Forelimb muscle (tissue), 1 donor: ENCODE measurements around the gene GCLC. TPM values are rescaled to one million over a fixed set of nuclear protein-coding genes. Genes with fewer than 3 reads are reported as not detected.

ENCODE experiments used
- DNase-seq: peaks from one replicate; pipeline ENCODE4 v3.0.0-alpha.2; 2013; ENCODE audit warnings: low read depth
- polyA plus RNA-seq: library from polyadenylated mRNA; unstranded; fragments of 120-200 nt; gene quantifications from one replicate; pipeline ENCODE4 v1.2.1, GENCODE V29; 2013; ENCODE audit not compliant: insufficient read length

GCLC gene
- polyA plus RNA-seq, 1 donor: 8.3 TPM

DNA sequence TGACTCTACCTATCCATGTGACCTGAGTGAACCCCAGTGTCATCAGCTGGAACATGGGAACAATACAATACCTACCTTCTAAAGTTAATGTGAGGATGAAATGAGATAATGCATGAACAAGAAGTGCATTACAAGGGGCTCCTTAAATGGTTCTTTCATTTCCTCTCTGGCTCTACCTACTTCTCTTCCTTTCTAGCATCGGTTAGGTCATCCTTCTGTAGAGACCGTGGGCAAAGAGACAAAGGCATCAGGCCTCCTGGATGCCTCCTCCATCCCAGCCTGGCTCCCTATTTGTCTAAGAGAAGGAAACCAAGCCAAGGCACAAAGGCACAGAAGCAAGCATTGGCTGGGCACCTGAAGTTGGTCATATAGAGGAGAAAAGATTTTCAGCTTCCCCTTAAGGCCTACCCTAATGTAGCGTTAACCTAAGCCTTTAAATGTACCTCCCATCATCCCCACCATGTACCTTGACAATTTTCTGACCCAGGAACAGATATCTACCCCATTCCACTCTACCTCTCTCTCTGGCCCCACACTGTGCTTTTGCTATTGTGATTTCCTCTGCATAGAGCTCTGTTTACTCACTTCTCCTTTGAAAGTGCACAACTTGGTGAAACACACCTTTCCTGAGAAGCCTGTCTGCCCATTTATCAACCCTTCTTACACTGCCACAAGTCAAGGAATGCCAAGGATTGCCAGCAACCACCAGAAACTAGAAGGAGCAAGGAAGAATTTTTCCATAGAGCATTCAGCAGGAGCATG lies 86.6 kb downstream of the GCLC start:
- no peak for DNase-seq

DNA sequence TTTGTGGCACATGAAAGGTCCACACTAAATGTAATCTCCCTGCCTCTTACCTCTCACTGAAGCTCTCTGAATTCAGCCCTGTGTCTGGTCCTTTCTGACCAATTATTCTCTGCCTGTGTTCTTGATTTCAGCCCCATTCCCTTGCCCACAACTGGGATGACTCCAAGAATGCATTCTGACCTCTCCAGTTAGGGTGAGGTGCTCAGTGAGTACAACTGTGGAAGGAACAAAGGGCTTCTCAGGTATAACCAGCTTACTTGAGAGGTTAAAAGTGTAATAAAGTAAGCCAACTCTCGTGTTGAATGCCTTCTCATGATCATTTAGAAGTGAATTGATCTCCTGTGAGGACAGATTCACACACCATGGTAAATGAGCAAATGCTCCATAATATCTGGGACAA lies 88.1 kb downstream of the GCLC start:
- DNase-seq: no peak

GRCh38 chr6:53455678-53456077 lies 89.2 kb downstream of the GCLC start:
- no peak for DNase-seq

GRCh38 chr6:53451165-53451564 lies 93.7 kb downstream of the GCLC start:
- no peak for DNase-seq

DNA sequence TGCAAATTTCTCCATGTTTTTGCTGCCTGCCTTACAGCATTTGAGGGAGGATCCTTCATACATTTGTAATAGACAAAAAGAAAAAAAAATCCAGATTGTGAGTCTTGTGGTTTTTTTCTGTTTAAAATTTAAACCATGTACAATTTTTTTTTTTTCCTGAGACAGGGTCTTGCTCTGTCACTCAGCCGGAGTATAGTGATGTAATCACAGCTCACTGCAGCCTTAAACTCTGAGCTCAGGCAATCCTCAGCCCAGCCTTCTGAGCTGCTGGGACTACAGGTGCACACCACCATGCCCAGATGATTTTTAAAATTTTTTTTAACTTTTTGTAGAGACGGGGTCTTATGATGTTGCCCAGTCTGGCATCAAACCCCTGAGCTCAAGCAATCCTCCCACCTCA lies 97.0 kb downstream of the GCLC start:
- no peak for DNase-seq

Other genes with a start within 250 kb of the GCLC start
- 30.9 TPM for gene ELOVL5, start 196.2 kb downstream of the GCLC start, polyA plus RNA-seq
- gene KLHL31, start 120.7 kb upstream of the GCLC start, polyA plus RNA-seq: 74.0 TPM
- 7.5 TPM for gene LRRC1, start 249.9 kb upstream of the GCLC start, polyA plus RNA-seq